ACHN (cell line): ENCODE results near the gene MAP3K5.

ENCODE experiments used
- DNase-seq: peaks from one replicate; pipeline ENCODE4 v3.0.0-alpha.2; 2015
- in situ Hi-C: cut with HindIII; loops from 2 replicates; pipeline ENCODE4 v1.10.0; 2017; ENCODE audit warnings: low sequenced_read_pairs, low pct_ligation_motif_present, low pct_unique_long_range_greater_than_20kb

Gene MAP3K5

GRCh38 chr6:136668571-136668970, 123.7 kb downstream of the MAP3K5 start:
- in situ Hi-C loops = no loop called here
- DNase-seq = no peak

GRCh38 chr6:136666041-136666440, 126.2 kb downstream of the MAP3K5 start:
- DNase-seq = no peak
- in situ Hi-C loops = no loop called here

GRCh38 chr6:136662347-136663237, 129.7 kb downstream of the MAP3K5 start:
- no peak for DNase-seq
- in situ Hi-C loops = no loop called here

GRCh38 chr6:136660727-136661126, 131.6 kb downstream of the MAP3K5 start:
- no peak for DNase-seq
- in situ Hi-C loops = no loop called here

- no peak for DNase-seq
- in situ Hi-C loops = no loop called here
Observed at GRCh38 chr6:136659991-136660499, 132.2 kb downstream of the MAP3K5 start.

- in situ Hi-C loops = no loop called here
- DNase-seq = no peak
Observed at GRCh38 chr6:136658711-136659110, 133.6 kb downstream of the MAP3K5 start.

- no peak for DNase-seq
- in situ Hi-C loops = no loop called here
Observed at GRCh38 chr6:136657666-136658065, 134.6 kb downstream of the MAP3K5 start.

- DNase-seq = no peak
- in situ Hi-C loops = no loop called here
Observed at GRCh38 chr6:136656121-136656520, 136.2 kb downstream of the MAP3K5 start.

GRCh38 chr6:136655239-136656014, 136.8 kb downstream of the MAP3K5 start:
- no peak for DNase-seq
- in situ Hi-C loops = no loop called here

- DNase-seq = no peak
- in situ Hi-C loops = no loop called here
Observed at GRCh38 chr6:136654086-136654485, 138.2 kb downstream of the MAP3K5 start.

- in situ Hi-C loops = no loop called here
- DNase-seq = no peak
Observed at GRCh38 chr6:136652656-136653055, 139.6 kb downstream of the MAP3K5 start.

- in situ Hi-C loops = no loop called here
- DNase-seq = no peak
Observed at GRCh38 chr6:136651982-136652381, 140.3 kb downstream of the MAP3K5 start.

- peak; percentile 88 for DNase-seq
- in situ Hi-C loops = no loop called here
Observed at GRCh38 chr6:136647363-136647852, 144.9 kb downstream of the MAP3K5 start.

- DNase-seq = no peak
- in situ Hi-C loops = no loop called here
Observed at GRCh38 chr6:136646377-136646776, 145.9 kb downstream of the MAP3K5 start.

- no peak for DNase-seq
- in situ Hi-C loops = no loop called here
Observed at GRCh38 chr6:136644597-136644952, 147.7 kb downstream of the MAP3K5 start.

GRCh38 chr6:136643850-136644596, 148.3 kb downstream of the MAP3K5 start:
- in situ Hi-C loops = no loop called here
- peak; percentile 80 for DNase-seq

- in situ Hi-C loops = no loop called here
- DNase-seq = no peak
Observed at GRCh38 chr6:136641873-136642465, 150.3 kb downstream of the MAP3K5 start.

- in situ Hi-C loops = no loop called here
- DNase-seq = no peak
Observed at GRCh38 chr6:136641166-136641565, 151.1 kb downstream of the MAP3K5 start.
